Endothelial cell of umbilical vein (primary cell): ENCODE results near the gene OVOL2. TPM values are rescaled to one million over a fixed set of nuclear protein-coding genes. Genes with fewer than 3 reads are reported as not detected.

ENCODE experiments used
- BruUV-seq: library from RNA; stranded (reverse); fragments of 400-500 nt; replicated peaks from 2 replicates; lab custom pipeline; 2021; lab: Mats Ljungman, UMichigan
- CTCF ChIA-PET: fragments of 300-600, 350-600 bp; sonication (Branson Sonifier 250); formaldehyde crosslinking; loops from one replicate; lab custom pipeline; 2021; ENCODE audit warnings: antibody characterized with exemption, inconsistent platforms; lab: Charles Lee
- POLR2A ChIA-PET: fragments of 300-600, 350-600 bp; sonication (Branson Sonifier 250); formaldehyde crosslinking; loops from one replicate; lab custom pipeline; 2021; ENCODE audit warnings: antibody characterized with exemption, inconsistent platforms; lab: Charles Lee
- DNase-seq: peaks from one replicate; pipeline ENCODE4 v3.0.0-alpha.2; 2011; ENCODE audit warnings: low read depth, low spot score
- FAIRE-seq: peaks from 2 replicates; lab custom pipeline; 2011; peaks lifted over from hg19 to GRCh38; lab: Jason Lieb, UNC
- H2AFZ ChIP-seq: 2 replicates; pipeline ENCODE4 v1.6.0; 2012; ENCODE audit warnings: low read depth, low read length, control low read depth, inconsistent platforms
- H3K27ac ChIP-seq: 2 replicates; pipeline ENCODE4 v1.5.1; 2011; ENCODE audit warnings: low read depth, mild to moderate bottlenecking, control low read depth, low read length, moderate library complexity; ENCODE audit not compliant: insufficient read depth
- H3K27me3 ChIP-seq, 2 experiments: 2 replicates each; pipeline versions ENCODE4 v1.6.0 to v1.6.1; 2011; ENCODE audit warnings: low read length in 2 of 2, mixed read lengths in 1 of 2; ENCODE audit not compliant: control insufficient read depth in 2 of 2, insufficient read depth in 2 of 2
- H3K36me3 ChIP-seq, 2 experiments: 2 replicates in 1 of 2; 3 replicates in 1 of 2; pipeline ENCODE4 v1.5.1; 2011; ENCODE audit warnings: low read length in 2 of 2, mild to moderate bottlenecking in 1 of 2, moderate library complexity in 1 of 2; ENCODE audit not compliant: control insufficient read depth in 2 of 2, insufficient read depth in 2 of 2; ENCODE audit errors: extremely low read depth in 1 of 2
- H3K4me1 ChIP-seq: 3 replicates; pipeline ENCODE4 v1.5.1; 2011; ENCODE audit warnings: mild to moderate bottlenecking, low read length; ENCODE audit not compliant: control insufficient read depth, insufficient read depth; ENCODE audit errors: extremely low read depth
- H3K4me2 ChIP-seq: 2 replicates; pipeline ENCODE4 v1.6.1; 2011; ENCODE audit warnings: low read length, control low read depth, mixed read lengths; ENCODE audit not compliant: insufficient read depth
- H3K4me3 ChIP-seq, 3 experiments: fragments of 200-600 bp in 1 of 3; sonication (generic), shearing (Covaris generic) in 1 of 3; replicated peaks in 1 of 3; 2 replicates each; pipeline ENCODE4 v1.5.1; 2011 to 2016; ENCODE audit warnings: control low read depth in 3 of 3, low read length in 3 of 3, mild to moderate bottlenecking in 2 of 3, inconsistent platforms in 1 of 3, low read depth in 1 of 3, moderate library complexity in 1 of 3; ENCODE audit not compliant: insufficient read depth in 1 of 3
- H3K79me2 ChIP-seq: 2 replicates; pipeline ENCODE4 v1.6.0; 2012; ENCODE audit warnings: low read length, inconsistent platforms; ENCODE audit not compliant: control insufficient read depth, insufficient read depth
- H3K9ac ChIP-seq: replicated peaks from 2 replicates; pipeline ENCODE3; 2011; ENCODE audit warnings: low read length, control low read depth; ENCODE audit not compliant: insufficient read depth; ENCODE audit errors: extremely low read depth
- H3K9me1 ChIP-seq: replicated peaks from 3 replicates; pipeline ENCODE4 v1.6.0; 2011; ENCODE audit warnings: mild to moderate bottlenecking, low read length; ENCODE audit not compliant: control insufficient read depth, insufficient read depth; ENCODE audit errors: extremely low read depth
- H3K9me3 ChIP-seq: replicated peaks from 2 replicates; pipeline ENCODE4 v1.5.1; 2012; ENCODE audit warnings: low read length, inconsistent platforms; ENCODE audit not compliant: control insufficient read depth, insufficient read depth
- H4K20me1 ChIP-seq: replicated peaks from 2 replicates; pipeline ENCODE3; 2011; ENCODE audit warnings: mild to moderate bottlenecking, low read length; ENCODE audit not compliant: control insufficient read depth, insufficient read depth; ENCODE audit errors: extremely low read depth
- EZH2 ChIP-seq: IDR thresholded peaks from 2 replicates; pipeline ENCODE4 v1.6.1; 2012; ENCODE audit warnings: borderline replicate concordance, low read depth, mild to moderate bottlenecking, moderate library complexity, low read length, inconsistent platforms; ENCODE audit not compliant: severe bottlenecking
- FOS ChIP-seq: IDR thresholded peaks from 2 replicates; pipeline ENCODE4 v1.6.1; 2011; ENCODE audit warnings: mild to moderate bottlenecking, low read length, moderate library complexity, borderline replicate concordance; ENCODE audit not compliant: insufficient read depth
- GATA2 ChIP-seq: IDR thresholded peaks from 2 replicates; pipeline ENCODE4 v1.7.0; 2011; ENCODE audit warnings: low read depth, mild to moderate bottlenecking, moderate library complexity, mixed read lengths, low read length; ENCODE audit not compliant: insufficient read length, insufficient read depth
- JUN ChIP-seq: IDR thresholded peaks from 2 replicates; pipeline ENCODE4 v1.6.1; 2011; ENCODE audit warnings: borderline replicate concordance, low read depth; ENCODE audit not compliant: insufficient read length, insufficient read depth
- MYC ChIP-seq: IDR thresholded peaks from one replicate; pipeline ENCODE4 v1.6.1; 2011; ENCODE audit warnings: mild to moderate bottlenecking, low read depth, low read length
- POLR2A ChIP-seq: IDR thresholded peaks from 2 replicates; pipeline ENCODE4 v1.6.1; 2012; ENCODE audit warnings: low read depth, mild to moderate bottlenecking, control low read depth, low read length
- POLR2AphosphoS5 ChIP-seq: IDR thresholded peaks from 2 replicates; pipeline ENCODE4 v1.6.1; 2012; ENCODE audit warnings: low read depth, mild to moderate bottlenecking, control low read depth, low read length, moderate library complexity; ENCODE audit not compliant: insufficient read depth
- dilution Hi-C: fragments of 300-500 bp; cut with MboI; formaldehyde crosslinking; loops from one replicate; pipeline ENCODE4 v1.15.0; 2019; ENCODE audit warnings: low sequenced_read_pairs; ENCODE audit not compliant: extremely low pct_ligation_motif_present
- intact Hi-C: fragments of 100-400 bp; cut with micrococcal nuclease; formaldehyde crosslinking; loops from one replicate; pipeline ENCODE4 v1.10.0; 2022
- polyA plus RNA-seq, 4 experiments: library from polyadenylated mRNA; depleted of rRNA in 3 of 4; stranded (reverse) in 3 of 4; unstranded in 1 of 4; fragments of >200 nt; gene quantifications; 2 replicates each; pipeline versions ENCODE4 v1.2.1 to v1.2.3, GENCODE V29; 2011 to 2012; ENCODE audit warnings: missing spikeins in 1 of 4
- total RNA-seq: library from RNA; stranded (reverse); gene quantifications from 2 replicates; pipeline ENCODE4 v1.2.3, GENCODE V29; 2021
- TF ChIP-seq, protein P1 (sequence below): IDR thresholded peaks from 2 replicates; pipeline ENCODE4 v1.6.1; 2011; ENCODE audit not compliant: insufficient read depth, insufficient read length
- TF ChIP-seq, protein P2 (sequence below), 2 donors: IDR thresholded peaks; 1 replicate in 1 of 2; 2 replicates in 1 of 2; pipeline ENCODE4 v1.5.1; 2011; ENCODE audit warnings: low read length in 2 of 2, mild to moderate bottlenecking in 2 of 2, moderate library complexity in 2 of 2, control low read depth in 1 of 2, inconsistent platforms in 1 of 2, low read depth in 1 of 2; ENCODE audit not compliant: insufficient read depth in 1 of 2; ENCODE audit errors: extremely low read depth in 1 of 2

OVOL2 gene
- total and polyA plus RNA-seq, 2 donors (not counting 3 experiments of a cell fraction or from before 2014, with no cell fraction given), result not detected

DNA sequence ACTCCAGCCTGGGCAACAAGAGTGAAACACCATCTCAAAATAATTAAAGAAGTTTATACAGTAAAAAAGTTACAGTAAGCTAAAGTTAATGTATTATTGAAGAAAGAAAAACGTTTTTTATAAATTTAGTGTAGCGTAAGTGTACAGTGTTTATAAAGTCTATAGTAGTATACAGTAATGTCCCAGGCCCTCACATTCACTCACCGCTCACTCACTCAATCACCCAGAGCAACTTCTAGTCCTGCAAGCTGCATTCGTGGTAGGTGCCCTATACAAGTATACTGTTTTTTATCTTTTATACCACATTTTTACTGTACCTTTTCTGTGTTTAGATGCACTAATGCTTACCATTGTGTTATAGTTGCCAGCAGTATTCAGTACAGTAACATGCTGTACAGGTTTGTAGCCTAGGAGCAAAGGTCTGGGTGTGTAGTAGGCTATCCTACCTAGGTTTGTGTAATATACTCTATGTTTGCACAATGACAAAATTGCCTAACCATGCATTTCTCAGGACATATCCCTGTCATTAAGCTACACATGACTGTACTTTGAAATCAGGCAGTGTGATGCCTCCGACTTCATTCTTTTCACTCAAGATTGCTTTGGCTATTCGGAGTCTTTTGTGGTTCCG is 72.2 kb downstream of the OVOL2 start:
- Histone ChIP-seq H3K27ac (no peak overlapping the region), H3K9me1 (no peaks in the 10 kb centered on the region), H3K9ac (no peak overlapping the region), H3K79me2 (peaks cover 2% of the 10 kb centered on the region), H3K9me3 (no peaks in the 10 kb centered on the region), H3K4me2 (no peak overlapping the region), H3K36me3 (no peaks in the 10 kb centered on the region), H3K27me3 (no peaks in the 10 kb centered on the region), H4K20me1 (no peaks in the 10 kb centered on the region), H3K4me1 (no peaks in the 10 kb centered on the region), H2AFZ (no peak overlapping the region), H3K4me3 (no peak overlapping the region)
- DNase-seq (no peak), FAIRE-seq (no peak)
- TF ChIP-seq POLR2AphosphoS5 (no peak), EZH2 (no peak), GATA2 (no peak), POLR2A (no peak), MYC (no peak), FOS (no peak), JUN (no peak)
- TF ChIP-seq, protein P1, sequence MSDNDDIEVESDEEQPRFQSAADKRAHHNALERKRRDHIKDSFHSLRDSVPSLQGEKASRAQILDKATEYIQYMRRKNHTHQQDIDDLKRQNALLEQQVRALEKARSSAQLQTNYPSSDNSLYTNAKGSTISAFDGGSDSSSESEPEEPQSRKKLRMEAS, result no peak
- TF ChIP-seq, protein P2, sequence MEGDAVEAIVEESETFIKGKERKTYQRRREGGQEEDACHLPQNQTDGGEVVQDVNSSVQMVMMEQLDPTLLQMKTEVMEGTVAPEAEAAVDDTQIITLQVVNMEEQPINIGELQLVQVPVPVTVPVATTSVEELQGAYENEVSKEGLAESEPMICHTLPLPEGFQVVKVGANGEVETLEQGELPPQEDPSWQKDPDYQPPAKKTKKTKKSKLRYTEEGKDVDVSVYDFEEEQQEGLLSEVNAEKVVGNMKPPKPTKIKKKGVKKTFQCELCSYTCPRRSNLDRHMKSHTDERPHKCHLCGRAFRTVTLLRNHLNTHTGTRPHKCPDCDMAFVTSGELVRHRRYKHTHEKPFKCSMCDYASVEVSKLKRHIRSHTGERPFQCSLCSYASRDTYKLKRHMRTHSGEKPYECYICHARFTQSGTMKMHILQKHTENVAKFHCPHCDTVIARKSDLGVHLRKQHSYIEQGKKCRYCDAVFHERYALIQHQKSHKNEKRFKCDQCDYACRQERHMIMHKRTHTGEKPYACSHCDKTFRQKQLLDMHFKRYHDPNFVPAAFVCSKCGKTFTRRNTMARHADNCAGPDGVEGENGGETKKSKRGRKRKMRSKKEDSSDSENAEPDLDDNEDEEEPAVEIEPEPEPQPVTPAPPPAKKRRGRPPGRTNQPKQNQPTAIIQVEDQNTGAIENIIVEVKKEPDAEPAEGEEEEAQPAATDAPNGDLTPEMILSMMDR (IDR thresholded peaks at IDR 0.05; ENCODE audit: extremely low read depth in 1 of 2, insufficient read depth in 1 of 2, low read depth in 1 of 2, low read length in 2 of 2), result no peak
- BruUV-seq, result no TSS peak
- intact Hi-C loops, result no loop called here
- ChIA-PET POLR2A (no interaction called here), CTCF (interaction anchor here (2.9 kb wide), 1 partner anchor 11 kb away, joined by 9 read pairs; no protein-coding TSS in a partner anchor)
- dilution Hi-C loops, result no loop called here
